Right ventricle myocardium inferior (tissue), 1 donor: Measurements from ENCODE around the gene EFHC1. TPM values are rescaled to one million over a fixed set of nuclear protein-coding genes. Genes with fewer than 3 reads are reported as not detected.

Experiments
- ATAC-seq: fragments of 200-7000 bp; cut with Tn5 transposase; one replicate; pipeline ENCODE4 v1.9.1; 2020; ENCODE audit warnings: mild to moderate bottlenecking, moderate library complexity
- DNase-seq: peaks from one replicate; pipeline ENCODE4 v3.0.0; 2021; ENCODE audit errors: missing footprints
- intact Hi-C: fragments of 100-400 bp; cut with DNase I; formaldehyde crosslinking; loops from one replicate; pipeline ENCODE4 v1.11.0; 2022
- total RNA-seq: library from RNA; stranded (reverse); fragmentation: NEBNext Ultra II Directional; extraction: Animal tissue kit (Norgen Biotek cat#: 25700); gene quantifications from one replicate; pipeline ENCODE4 v1.2.1, GENCODE V29; 2021
- donor health status: DM: no; HTN: yes; CAD: no; lungs with severe emphysema.

The EFHC1 gene
- total RNA-seq, 1 donor from 2014 or later, result 4.8 TPM

DNA sequence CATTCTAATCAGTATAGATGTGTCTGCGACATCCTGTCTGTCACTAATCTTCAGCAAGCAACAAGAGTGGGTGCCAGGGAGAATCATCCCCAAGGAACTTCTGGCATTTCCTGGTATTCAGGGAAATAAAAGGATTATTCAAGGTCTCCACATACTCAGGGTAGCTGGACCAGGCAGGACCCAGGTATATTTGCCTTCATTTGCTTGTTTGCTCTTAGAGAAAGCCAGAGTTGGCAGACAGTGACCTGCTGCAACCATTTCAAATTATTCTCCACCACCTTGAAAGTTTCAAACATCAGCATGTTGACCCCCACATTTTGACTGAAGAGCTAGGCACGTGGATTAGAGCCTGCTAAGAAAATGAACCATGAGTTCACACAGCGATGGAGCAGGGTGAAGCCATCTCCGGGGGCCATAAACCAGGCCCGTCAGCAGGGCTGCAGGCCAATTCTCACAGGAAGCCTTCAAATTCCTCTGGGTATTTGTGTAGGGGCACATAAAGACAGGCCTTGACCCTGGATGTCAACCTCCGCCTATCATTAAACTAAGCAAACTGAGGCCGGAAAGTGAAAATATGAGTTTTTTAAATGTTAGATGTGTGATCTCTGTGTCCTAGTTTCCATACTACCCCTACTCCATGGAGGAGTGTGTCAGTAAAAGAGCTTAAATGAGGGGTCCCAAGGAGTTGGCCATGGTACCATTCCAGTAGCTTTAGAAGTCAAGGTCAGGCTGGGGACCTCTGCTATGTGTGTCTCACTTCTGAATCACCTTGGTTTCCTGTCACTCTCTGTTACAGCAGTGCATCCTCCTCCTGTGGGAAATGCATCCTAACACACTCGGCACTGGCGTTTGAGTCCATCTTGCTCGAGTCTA is 123.8 kb downstream of the EFHC1 start:
- no peak for DNase-seq
- ATAC-seq, result peak; percentile 32
- intact Hi-C loops, result no loop called here

DNA sequence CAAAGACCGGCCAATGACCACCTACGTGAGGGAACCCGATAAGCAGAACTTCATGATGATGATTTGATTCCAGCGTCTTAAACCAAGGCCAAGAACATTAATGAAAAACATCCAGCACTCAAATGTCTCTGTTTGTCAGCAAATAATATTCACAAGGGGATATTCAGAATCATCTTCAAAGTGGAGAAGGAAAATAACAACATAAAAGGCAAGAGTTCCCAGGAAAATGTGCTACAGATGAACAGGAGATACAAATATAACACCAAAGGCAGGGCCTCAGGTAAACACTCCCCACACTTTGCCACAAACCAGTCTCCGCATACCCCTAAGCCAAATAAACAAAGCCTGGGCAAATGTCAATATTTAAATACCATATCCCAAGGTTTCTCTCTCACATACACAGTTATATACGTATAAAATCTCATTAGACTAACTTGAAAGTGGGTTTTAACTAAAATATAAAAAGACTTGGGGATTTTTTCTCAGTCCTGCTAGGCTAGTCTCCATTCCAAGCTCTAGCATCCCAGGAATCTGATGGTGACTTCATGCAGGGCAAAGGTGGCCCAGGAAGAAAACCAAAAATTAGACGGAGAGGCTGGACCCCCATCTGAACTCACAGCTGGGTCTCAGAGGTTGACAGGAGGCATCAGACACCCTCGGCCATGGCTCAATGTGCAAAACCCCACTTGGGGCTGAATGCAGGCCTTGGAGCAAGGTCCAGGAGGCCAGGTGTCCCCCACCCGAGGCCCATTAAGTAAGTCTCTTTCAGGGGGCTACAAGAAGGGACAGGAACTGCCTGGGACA is 124.7 kb downstream of the EFHC1 start:
- DNase-seq (no peak), ATAC-seq (no peak)
- intact Hi-C loops, result no loop called here

DNA sequence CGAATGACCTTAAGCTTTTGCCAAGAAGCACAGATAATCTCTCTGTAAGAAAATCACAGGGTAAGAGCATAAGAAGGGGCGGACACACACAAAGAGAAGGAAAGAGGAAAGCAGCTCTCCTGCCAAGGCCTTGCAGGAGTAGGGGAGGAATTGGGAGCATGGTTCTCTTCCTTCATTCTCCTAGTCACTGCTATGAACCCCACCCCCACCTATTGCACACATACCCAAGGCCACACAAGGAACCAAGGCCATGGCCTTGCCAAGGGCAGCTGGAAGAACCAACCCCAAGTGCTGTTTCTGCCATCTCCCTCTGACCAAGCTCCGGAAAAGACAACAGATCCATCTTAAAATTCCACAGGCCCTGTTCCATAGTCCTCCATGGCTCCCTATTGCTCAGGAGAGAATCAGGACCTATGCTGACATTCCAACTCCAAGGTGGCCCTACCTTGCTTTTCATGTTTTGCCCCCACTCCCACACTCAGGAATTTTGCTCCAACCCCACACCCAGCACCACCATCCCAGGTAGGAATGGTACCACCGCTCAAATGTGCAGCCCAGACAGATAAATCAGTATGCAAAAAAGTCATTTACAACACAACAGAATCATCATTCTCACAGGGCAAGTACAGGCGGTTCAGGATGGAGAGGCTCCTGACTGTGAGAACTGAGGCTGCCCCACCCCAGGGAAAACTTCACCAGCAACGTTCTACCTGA is 125.4 kb downstream of the EFHC1 start:
- intact Hi-C loops, result loop anchor here (2.0 kb wide), 1 partner anchor 29 kb away; no protein-coding TSS in a partner anchor
- no peak for DNase-seq

DNA sequence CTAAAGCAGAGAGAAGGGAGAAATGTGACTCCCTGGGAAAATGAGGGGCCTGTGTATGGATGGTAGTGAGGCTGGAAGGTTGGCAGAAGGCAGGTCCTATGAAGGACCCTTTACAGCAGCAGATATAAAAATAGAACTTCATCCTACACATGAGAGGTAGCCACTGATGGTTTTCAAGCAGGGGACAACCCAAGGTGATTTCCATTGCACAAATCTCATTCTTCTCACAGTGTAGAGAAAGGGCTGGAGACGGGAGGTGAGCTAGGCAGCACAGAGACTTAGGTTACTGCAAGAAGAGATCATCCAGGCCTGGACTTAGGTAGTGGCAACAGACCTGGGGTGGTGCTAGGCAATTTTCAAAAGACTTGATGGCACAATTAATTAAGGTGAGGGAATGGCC is 126.0 kb downstream of the EFHC1 start:
- ATAC-seq, result no peak
- no peak for DNase-seq
- intact Hi-C loops, result loop anchor here (2.0 kb wide), 1 partner anchor 29 kb away; no protein-coding TSS in a partner anchor

More for the DNA sequence above, 125.4 kb downstream of the EFHC1 start:
- ATAC-seq, result no peak

DNA sequence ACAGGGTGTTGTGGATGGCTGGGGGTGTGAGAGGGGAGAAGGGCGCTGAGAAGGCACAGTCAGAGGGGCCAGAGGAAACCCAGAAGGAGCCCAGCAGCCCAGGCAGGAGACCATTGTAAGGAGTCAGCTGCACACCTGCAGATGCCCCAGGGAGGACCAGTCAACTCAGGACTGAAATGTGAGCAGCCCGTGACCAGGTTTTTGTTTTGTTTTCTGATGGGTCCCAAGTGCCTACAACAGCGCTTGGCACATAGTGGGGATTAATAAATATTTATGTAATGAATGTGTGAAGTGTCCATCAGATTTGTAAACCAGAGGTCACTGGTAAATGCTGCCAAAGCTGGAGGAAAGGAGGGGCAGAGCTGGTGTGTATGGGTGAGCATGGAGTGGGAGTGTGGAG is 126.5 kb downstream of the EFHC1 start:
- intact Hi-C loops, result loop anchor here (2.0 kb wide), 1 partner anchor 28 kb away; no protein-coding TSS in a partner anchor
- no peak for DNase-seq
- no peak for ATAC-seq

DNA sequence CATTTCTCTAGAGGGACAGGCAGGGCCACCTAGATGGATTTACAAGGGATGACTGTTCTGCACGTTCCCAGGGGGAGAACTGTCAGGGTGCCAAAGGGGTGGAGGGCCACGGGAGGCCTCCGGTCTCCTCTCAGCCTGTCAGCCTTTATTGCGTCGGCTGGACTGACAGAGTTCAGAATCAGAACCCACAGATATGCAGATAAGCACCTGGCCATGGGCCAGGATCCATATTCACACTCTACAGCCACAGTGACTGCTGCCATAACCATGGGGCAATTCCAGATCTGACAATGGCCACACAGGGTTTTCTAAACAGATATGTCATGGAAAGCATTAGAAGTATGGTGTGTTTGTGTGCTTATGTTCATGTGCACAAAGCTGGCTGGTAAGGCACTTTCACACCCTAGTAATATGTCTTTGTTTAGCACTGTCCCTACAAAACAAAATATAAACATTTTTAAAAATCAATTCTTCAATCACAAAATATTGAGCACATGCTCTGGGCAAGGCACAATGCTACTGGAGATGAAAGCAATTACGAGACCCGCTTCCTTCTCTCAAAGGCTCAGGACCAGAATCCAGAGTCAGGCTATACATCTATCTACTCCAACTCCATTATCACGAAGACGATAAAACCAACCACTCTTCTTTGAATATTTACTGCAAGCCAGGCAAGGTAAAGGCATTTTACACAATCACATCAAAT is 127.7 kb downstream of the EFHC1 start:
- ATAC-seq, result no peak
- DNase-seq, result no peak
- intact Hi-C loops, result loop anchor here (2.0 kb wide), 1 partner anchor 27 kb away; no protein-coding TSS in a partner anchor

DNA sequence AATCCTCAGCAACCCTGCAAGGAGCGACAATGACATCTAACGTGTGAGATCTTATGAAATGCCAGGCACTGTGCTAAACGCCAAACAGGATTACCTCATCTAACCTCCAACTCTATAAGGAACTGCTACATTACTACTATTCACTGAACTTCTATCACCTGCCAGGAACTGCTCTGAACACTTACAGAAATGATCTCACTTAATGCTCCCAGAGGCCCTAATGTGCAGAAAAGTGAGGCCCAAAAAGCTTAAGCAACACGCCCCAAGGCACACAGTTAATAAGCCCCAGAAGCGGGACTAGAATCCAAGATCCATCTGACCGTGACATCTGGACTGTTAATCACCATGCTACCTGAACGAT is 128.2 kb downstream of the EFHC1 start:
- DNase-seq (no peak), ATAC-seq (no peak)
- intact Hi-C loops, result no loop called here

DNA sequence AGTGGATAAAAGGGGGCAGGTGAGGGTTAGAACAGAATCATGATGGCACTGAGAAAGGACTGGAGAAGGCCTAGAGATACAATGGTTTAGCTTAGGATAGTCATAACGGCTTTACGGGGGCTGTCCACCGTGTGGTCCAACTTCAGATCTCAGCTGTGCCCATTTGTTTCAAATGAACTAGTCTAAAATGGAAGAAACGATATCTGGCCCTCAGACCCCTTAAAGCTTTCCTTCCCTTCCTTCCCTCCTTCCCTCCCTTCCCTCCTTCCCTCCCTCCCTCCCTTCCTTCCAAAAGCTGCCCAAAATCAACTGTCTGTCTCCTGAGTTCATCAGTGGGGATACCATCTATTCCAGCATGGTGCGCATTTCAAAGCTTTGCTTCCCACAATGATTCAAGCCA is 128.9 kb downstream of the EFHC1 start:
- no peak for ATAC-seq
- intact Hi-C loops, result no loop called here
- no peak for DNase-seq

DNA sequence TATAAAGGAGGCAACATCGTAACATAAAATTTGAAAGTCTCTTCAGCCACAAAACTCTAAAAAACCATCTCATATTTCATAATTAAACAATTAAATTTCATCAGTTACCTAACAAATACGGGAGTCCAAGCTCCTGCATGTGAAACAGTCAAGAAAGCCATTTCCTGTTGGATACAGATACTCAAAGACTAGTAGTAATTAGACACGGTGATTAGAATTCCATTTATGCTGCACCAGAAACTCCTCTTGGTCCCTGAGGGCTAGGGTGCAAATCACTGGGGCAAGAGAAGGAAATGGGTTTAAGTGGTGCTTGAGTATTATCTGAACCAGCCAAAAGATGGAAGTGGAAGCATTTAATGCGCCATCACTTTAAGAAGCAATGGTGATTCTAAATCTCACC is 129.3 kb downstream of the EFHC1 start:
- DNase-seq (no peak), ATAC-seq (no peak)
- intact Hi-C loops, result no loop called here

DNA sequence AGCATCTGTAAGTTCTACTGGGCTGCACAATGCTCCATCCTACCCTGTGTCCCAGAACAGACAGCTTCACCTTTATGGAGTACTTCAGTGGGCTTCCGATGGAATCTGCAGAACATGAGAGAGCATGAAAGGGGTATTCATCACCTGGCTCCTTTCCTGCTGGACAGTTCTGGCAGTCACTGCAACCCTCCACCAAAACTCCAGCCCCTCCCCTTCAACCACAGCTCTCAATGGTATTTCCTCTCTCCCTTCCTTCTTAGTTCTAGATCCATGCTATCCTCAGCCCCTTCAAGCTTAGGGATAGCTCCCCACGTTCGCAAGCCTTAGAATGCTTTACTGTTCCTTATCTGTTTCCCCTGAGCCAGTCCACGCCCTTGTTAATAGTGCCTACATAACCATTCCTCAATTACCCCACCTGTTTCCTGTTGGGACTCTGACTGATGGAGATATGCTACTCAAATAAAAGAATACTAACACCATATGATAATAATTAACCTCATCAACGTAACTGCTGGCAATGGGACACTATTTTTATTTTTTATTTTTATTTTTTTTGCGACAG is 130.0 kb downstream of the EFHC1 start:
- no peak for ATAC-seq
- intact Hi-C loops, result no loop called here
- DNase-seq, result no peak

DNA sequence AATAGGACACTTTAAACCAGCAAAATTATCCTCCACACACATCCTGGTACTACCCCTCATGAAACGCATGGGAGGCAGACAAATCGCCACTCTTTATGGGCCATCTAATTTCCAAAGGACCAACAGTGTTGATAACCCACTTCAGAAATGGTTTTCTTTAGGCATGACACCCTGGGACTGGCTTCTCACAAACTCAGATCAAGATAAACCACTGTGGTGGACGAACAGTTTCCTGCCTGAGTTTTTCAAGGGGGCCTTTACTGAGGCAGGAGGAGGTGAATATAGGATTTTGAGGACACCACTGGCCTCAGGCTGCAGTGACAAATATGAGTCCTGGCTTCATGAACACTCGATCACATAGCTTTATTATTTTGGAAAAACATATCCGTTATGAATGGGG is 130.7 kb downstream of the EFHC1 start:
- DNase-seq (no peak), ATAC-seq (no peak)
- intact Hi-C loops, result no loop called here

DNA sequence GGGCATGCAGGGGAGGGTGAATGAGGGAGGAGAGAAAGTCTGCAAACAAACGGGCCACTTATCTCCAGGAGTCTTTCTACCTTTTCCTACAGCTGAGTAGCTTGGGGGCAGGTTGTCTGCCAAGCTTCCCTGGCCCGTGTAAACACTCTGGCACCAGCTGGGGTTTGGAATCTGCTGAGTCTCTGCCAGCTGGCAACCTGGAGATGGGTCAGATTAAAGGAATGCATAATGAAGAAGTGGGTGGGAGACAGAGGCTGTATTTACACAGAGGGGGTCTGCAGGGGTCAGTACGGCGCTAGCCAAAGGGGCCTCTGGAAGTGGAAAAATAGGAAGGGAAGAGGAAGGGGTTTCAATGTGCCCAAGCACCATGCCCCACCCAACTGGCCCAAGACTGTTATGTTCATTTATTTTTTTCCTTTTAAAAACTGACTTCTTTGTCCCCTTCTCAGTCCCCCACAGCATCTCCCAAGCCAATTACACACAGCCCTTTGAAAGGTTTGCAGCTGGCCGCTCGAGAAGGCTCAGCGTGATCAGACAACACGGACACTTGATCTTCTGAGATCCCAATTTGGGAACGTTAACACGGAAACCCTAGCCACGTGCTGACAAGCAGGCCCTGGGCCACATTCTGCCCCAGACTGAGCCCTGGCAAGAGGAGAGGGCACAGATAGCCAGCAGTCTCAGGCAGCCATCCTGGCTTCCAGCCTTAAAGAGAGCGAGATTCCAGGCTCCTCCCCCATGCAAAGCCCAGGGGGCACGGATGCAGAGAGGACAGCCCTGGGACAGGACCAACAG is 131.5 kb downstream of the EFHC1 start:
- DNase-seq (peak; percentile 80), ATAC-seq (peak; percentile 93)
- intact Hi-C loops, result no loop called here

DNA sequence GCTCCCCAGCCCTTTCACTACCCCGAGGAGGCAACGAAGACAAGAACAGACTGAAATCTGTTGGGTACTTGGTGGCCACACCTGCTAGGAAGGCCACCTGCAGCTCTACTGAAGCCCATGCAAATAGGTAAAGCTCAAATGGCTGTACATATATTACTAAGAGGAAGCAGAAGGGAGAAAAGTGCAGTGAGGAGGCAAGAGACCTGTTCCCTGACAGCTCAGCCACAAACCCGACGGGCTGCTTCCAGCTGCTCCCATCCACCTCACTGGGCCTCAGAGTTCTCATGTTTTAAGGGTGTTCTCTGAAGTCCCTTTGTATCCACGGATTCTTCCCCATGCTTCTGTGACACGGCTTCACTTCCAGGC is 132.1 kb downstream of the EFHC1 start:
- intact Hi-C loops, result no loop called here
- ATAC-seq, result no peak
- DNase-seq, result no peak

DNA sequence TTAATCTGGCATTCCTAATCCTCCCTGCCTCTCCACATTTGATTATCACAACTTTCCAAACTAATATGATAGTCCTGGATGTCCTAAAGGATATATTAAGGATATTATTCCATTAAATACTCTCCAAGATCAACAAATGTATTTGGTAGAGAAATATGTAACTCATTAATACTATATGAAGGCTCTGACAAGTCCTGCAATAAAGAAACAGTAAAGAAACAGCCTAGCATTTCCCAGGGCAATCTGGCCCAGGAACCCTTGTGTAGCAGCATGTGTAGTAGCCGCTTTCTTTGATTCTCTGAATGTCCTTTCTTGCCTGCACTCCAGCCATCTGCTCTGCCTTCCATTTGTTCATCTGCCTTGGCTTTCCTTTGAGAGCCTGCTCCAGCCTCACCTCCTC is 133.0 kb downstream of the EFHC1 start:
- ATAC-seq (no peak), DNase-seq (no peak)
- intact Hi-C loops, result no loop called here

DNA sequence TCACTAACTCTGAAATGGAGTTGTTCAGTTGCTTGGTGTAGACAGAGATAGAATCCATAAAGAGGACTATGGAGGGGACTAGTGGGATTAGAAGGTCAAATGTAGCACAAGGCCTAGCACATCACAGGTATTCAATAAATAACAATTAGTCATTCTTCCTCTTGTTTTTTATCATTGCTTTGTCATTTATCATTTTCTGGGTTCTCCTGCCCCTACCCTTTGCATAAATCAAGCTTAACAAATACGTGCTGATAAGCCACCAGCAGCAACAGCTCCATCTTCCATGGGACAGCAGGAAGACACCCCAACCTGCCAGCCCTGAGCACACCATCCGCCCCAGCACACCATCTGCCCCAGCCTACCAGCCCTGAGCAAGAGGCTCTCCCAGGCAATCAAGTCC is 133.6 kb downstream of the EFHC1 start:
- intact Hi-C loops, result no loop called here
- no peak for DNase-seq
- no peak for ATAC-seq

DNA sequence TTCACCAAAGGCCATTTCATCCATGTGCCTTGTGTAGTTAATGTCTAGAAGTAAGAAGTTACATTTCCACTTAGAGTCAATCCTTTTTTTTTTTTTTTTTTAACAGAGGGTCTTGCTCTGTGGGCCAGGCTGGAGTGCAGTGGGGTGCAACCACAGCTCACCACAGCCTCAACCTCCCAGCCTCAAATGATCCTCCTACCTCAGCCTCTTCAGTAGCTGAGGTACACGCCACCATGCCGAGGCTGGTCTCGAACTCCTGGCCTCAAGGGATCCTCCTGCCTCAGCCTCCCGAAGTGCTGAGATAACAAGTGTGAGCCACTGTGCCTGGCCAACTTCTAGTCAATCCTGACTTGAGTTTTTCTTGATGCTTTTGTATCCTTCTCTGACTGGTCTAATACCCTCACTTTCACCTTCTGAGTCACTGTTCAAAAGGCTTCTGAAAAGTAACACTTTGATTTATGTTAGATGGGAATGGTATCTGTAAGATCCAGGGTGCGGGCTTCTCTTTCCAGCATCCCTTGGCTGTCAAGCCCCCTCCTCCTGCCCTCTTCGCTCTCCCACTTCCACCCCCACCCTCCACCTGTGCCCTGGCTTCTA is 134.6 kb downstream of the EFHC1 start:
- no peak for DNase-seq
- ATAC-seq, result no peak
- intact Hi-C loops, result no loop called here

DNA sequence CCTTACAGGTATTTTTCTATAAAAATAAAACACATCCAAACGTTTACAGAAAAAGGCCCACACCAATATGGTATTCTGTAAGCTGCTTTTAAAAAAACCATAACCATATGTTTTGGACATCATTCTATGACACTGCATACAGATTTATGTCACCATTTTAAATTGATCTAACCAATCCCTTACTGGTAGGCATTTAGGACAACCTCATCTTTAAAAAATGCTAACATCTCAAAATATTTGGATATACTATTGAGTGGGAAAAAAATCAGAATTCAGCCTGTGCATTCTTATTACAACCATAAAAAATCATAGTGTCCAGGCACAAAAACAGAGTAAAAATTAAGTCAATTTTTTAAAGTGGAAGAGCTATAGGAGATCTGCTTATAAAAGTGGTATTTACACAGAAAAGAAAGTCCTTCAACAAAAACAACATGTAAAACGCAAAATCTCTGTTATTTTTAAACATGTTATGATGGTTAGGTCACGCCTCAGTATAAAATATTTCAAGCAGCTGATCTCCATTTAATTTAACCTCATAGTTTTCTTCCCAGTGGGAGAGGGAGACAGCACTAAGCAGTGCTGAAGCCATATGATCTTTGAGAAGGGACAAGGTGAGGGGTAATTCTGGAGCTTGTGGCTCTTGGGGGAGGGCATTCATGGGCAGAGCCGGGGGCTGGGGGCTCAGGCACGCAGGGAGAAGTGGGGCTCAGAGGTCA is 135.5 kb downstream of the EFHC1 start:
- intact Hi-C loops, result no loop called here
- no peak for ATAC-seq
- no peak for DNase-seq
